ENCODE measurements around the gene FRY.

The FRY gene

DNA sequence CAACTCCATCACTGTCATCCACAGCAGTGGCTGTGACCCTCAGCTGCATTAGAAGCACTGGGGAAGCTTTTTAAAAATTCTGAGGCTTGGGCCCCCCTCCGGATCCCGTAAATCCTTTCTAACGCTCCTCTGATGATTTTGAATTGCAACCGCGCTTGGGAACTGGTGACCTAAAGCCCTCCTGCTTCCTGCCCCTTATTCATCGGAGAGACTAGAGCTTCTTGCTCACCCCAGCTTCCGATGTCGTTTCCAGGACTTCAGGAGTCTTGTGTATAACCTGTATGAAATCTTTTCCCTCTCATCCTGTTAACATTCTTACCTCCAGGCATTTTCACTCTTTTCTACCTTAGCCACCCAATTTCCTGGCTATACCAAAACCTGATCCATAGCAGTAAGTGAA lies 268.8 kb downstream of the FRY start:
- H4K20me1 ChIP-seq (ENCODE audit: insufficient read depth, low read length), result no peaks in the 10 kb centered on the region
- peaks cover 54% of the 10 kb centered on the region for H3K27me3 ChIP-seq (ENCODE audit: low read depth, low read length)
- H3K9ac ChIP-seq (ENCODE audit: low read length), result no peak overlapping the region
- TF ChIP-seq CTCF (IDR thresholded peaks at IDR 0.05; ENCODE audit: low read depth, low read length) (no peak), EZH2phosphoT487 (IDR thresholded peaks at IDR 0.05; ENCODE audit: low read depth) (no peak)
- H3K27ac ChIP-seq (ENCODE audit: low read length), result no peak overlapping the region
- no peaks in the 10 kb centered on the region for H3K79me2 ChIP-seq (ENCODE audit: low read length)
- H3K4me3 ChIP-seq (ENCODE audit: low read length), result no peak overlapping the region
- no peaks in the 10 kb centered on the region for H3K36me3 ChIP-seq (replicated peaks; ENCODE audit: low read depth, low read length)
- H3K4me2 ChIP-seq (ENCODE audit: low read length), result no peak overlapping the region
- H2AFZ ChIP-seq (ENCODE audit: low read depth, low read length), result no peak overlapping the region
- H3K4me1 ChIP-seq (ENCODE audit: low read length), result no peaks in the 10 kb centered on the region
- H3K9me3 ChIP-seq (ENCODE audit: insufficient read depth, low read length), result no peaks in the 10 kb centered on the region

DNA sequence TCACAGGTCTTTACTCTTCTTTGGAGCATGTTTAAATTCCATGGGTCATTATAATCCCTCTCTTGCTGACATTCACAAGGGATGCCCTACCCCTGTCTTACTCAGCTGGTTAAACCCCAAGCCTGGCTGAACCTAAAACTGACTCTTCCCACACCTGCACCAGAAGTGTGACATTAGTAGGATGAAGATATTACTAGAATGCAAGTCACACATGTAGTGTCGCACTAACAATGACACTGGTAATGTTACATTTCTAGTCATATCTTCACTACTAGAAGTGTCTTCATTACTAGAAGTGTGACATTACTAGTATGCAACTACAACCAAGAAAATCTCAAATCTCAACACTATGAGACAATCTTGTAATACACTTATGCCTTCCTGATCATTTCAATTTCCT lies 269.3 kb downstream of the FRY start:
- Histone ChIP-seq H3K27me3 (ENCODE audit: low read depth, low read length) (peaks cover 54% of the 10 kb centered on the region), H4K20me1 (ENCODE audit: insufficient read depth, low read length) (no peaks in the 10 kb centered on the region), H3K27ac (ENCODE audit: low read length) (no peak overlapping the region), H3K9me3 (ENCODE audit: insufficient read depth, low read length) (no peaks in the 10 kb centered on the region), H3K4me1 (ENCODE audit: low read length) (no peaks in the 10 kb centered on the region), H3K9ac (ENCODE audit: low read length) (no peak overlapping the region), H3K36me3 (replicated peaks; ENCODE audit: low read depth, low read length) (no peaks in the 10 kb centered on the region), H3K4me3 (ENCODE audit: low read length) (no peak overlapping the region), H3K4me2 (ENCODE audit: low read length) (no peak overlapping the region), H2AFZ (ENCODE audit: low read depth, low read length) (no peak overlapping the region), H3K79me2 (ENCODE audit: low read length) (no peaks in the 10 kb centered on the region)
- TF ChIP-seq EZH2phosphoT487 (IDR thresholded peaks at IDR 0.05; ENCODE audit: low read depth) (no peak), CTCF (IDR thresholded peaks at IDR 0.05; ENCODE audit: low read depth, low read length) (no peak)

- Histone ChIP-seq H3K36me3 (replicated peaks; ENCODE audit: low read depth, low read length) (no peaks in the 10 kb centered on the region), H3K4me1 (ENCODE audit: low read length) (no peaks in the 10 kb centered on the region), H3K4me2 (ENCODE audit: low read length) (no peak overlapping the region), H3K27me3 (ENCODE audit: low read depth, low read length) (peaks cover 42% of the 10 kb centered on the region), H2AFZ (ENCODE audit: low read depth, low read length) (no peak overlapping the region), H3K4me3 (ENCODE audit: low read length) (no peak overlapping the region), H4K20me1 (ENCODE audit: insufficient read depth, low read length) (no peaks in the 10 kb centered on the region), H3K79me2 (ENCODE audit: low read length) (no peaks in the 10 kb centered on the region), H3K9ac (ENCODE audit: low read length) (no peak overlapping the region), H3K9me3 (ENCODE audit: insufficient read depth, low read length) (no peaks in the 10 kb centered on the region), H3K27ac (ENCODE audit: low read length) (no peak overlapping the region)
- TF ChIP-seq EZH2phosphoT487 (IDR thresholded peaks at IDR 0.05; ENCODE audit: low read depth) (no peak), CTCF (IDR thresholded peaks at IDR 0.05; ENCODE audit: low read depth, low read length) (no peak)
Measured at GRCh38 chr13:32302461-32302860, 270.9 kb downstream of the FRY start.

DNA sequence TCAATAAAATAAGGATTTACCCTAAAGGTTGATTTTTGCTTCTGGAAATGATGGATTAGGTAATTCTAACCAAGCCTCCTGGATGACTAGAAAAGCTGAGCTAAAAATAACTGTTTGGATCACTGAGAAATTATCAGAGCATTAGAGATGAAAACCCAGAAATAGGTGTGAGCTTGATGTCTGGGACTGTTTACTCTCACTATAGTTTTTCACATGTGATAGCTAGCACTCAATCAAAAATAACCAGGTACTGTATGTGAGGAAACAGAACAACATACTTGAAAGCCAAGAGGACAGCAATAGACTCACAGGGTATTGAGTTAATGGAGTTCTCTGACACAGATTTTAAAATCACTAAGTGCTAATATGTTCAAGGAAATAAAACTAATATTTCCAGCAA lies 274.1 kb downstream of the FRY start:
- H3K9me3 ChIP-seq (ENCODE audit: insufficient read depth, low read length), result no peaks in the 10 kb centered on the region
- no peak overlapping the region for H3K4me2 ChIP-seq (ENCODE audit: low read length)
- no peak overlapping the region for H3K9ac ChIP-seq (ENCODE audit: low read length)
- no peaks in the 10 kb centered on the region for H3K79me2 ChIP-seq (ENCODE audit: low read length)
- H2AFZ ChIP-seq (ENCODE audit: low read depth, low read length), result no peak overlapping the region
- H3K27ac ChIP-seq (ENCODE audit: low read length), result no peak overlapping the region
- H3K36me3 ChIP-seq (replicated peaks; ENCODE audit: low read depth, low read length), result no peaks in the 10 kb centered on the region
- H3K27me3 ChIP-seq (ENCODE audit: low read depth, low read length), result peaks cover 13% of the 10 kb centered on the region
- no peak for TF ChIP-seq CTCF (IDR thresholded peaks at IDR 0.05; ENCODE audit: low read depth, low read length)
- no peak for TF ChIP-seq EZH2phosphoT487 (IDR thresholded peaks at IDR 0.05; ENCODE audit: low read depth)
- H4K20me1 ChIP-seq (ENCODE audit: insufficient read depth, low read length), result no peaks in the 10 kb centered on the region
- no peak overlapping the region for H3K4me3 ChIP-seq (ENCODE audit: low read length)
- peaks cover 12% of the 10 kb centered on the region for H3K4me1 ChIP-seq (ENCODE audit: low read length)
